Neural cell (in vitro differentiated cells): ENCODE results near the gene CAMK2D. TPM values are rescaled to one million over a fixed set of nuclear protein-coding genes. Genes with fewer than 3 reads are reported as not detected.

Experiments used
- H2AFZ ChIP-seq: fragments of 200-600, 300-800 bp; sonication (generic), shearing (Covaris generic); 2 replicates; pipeline ENCODE4 v1.6.0; 2014; ENCODE audit warnings: low read depth, mild to moderate bottlenecking, antibody characterized with exemption, low read length, moderate library complexity
- H3F3A ChIP-seq: fragments of 200-600 bp; shearing (Covaris generic); 2 replicates; pipeline ENCODE4 v1.6.1; 2016; ENCODE audit warnings: mild to moderate bottlenecking, moderate library complexity, mixed read lengths, antibody characterized with exemption, low read length; ENCODE audit not compliant: insufficient read depth, poor library complexity, severe bottlenecking
- H3K27ac ChIP-seq: fragments of 200-600, 300-800 bp; sonication (generic), shearing (Covaris generic); 2 replicates; pipeline ENCODE4 v1.5.1; 2014; ENCODE audit warnings: mild to moderate bottlenecking, low read length, moderate library complexity
- H3K27me3 ChIP-seq: fragments of 300-800, 200-600 bp; sonication (generic), shearing (Covaris generic); 2 replicates; pipeline ENCODE4 v1.6.0; 2014; ENCODE audit warnings: mild to moderate bottlenecking, low read depth, low read length, moderate library complexity; ENCODE audit not compliant: insufficient read depth
- H3K36me3 ChIP-seq: fragments of 300-800, 200-600 bp; sonication (generic), shearing (Covaris generic); 2 replicates; pipeline ENCODE4 v1.5.1; 2014; ENCODE audit warnings: mild to moderate bottlenecking, antibody characterized with exemption, low read length, moderate library complexity; ENCODE audit not compliant: insufficient read depth
- H3K4me2 ChIP-seq: fragments of 300-800, 200-600 bp; sonication (generic), shearing (Covaris generic); 2 replicates; pipeline ENCODE4 v1.6.0; 2014; ENCODE audit warnings: mild to moderate bottlenecking, low read length
- H3K4me3 ChIP-seq: fragments of 300-800, 200-600 bp; sonication (generic), shearing (Covaris generic); 2 replicates; pipeline ENCODE4 v1.5.1; 2014; ENCODE audit warnings: mild to moderate bottlenecking, low read length, moderate library complexity
- H3K79me2 ChIP-seq: fragments of 200-600 bp; shearing (Covaris generic); replicated peaks from 2 replicates; pipeline ENCODE4 v1.6.0; 2014; ENCODE audit warnings: mild to moderate bottlenecking, low read length, moderate library complexity; ENCODE audit not compliant: insufficient read depth
- H3K9ac ChIP-seq: fragments of 300-800, 200-600 bp; sonication (generic), shearing (Covaris generic); 2 replicates; pipeline ENCODE4 v1.6.1; 2016; ENCODE audit warnings: mild to moderate bottlenecking, low read length, mixed read lengths
- H3K9me2 ChIP-seq: fragments of 200-600 bp; shearing (Covaris generic); 2 replicates; pipeline ENCODE4 v1.6.1; 2016; ENCODE audit warnings: mild to moderate bottlenecking, low read length, mixed read lengths; ENCODE audit not compliant: insufficient read depth
- H3K9me3 ChIP-seq: fragments of 200-600, 300-800 bp; sonication (generic), shearing (Covaris generic); 2 replicates; pipeline ENCODE4 v1.6.1; 2016; ENCODE audit warnings: mild to moderate bottlenecking, mixed run types, low read length, moderate library complexity, mixed read lengths
- H4K20me1 ChIP-seq: fragments of 200-600 bp; shearing (Covaris generic); 2 replicates; pipeline ENCODE4 v1.6.1; 2016; ENCODE audit warnings: mild to moderate bottlenecking, mixed run types; ENCODE audit not compliant: insufficient read depth
- CTCF ChIP-seq: fragments of 450-650 bp; IDR thresholded peaks from 2 replicates; pipeline ENCODE4 v1.5.1; 2014; ENCODE audit warnings: antibody characterized with exemption, mild to moderate bottlenecking, moderate library complexity; ENCODE audit not compliant: poor library complexity, severe bottlenecking
- EP300 ChIP-seq: fragments of 450-650 bp; conservative IDR thresholded peaks from 2 replicates; pipeline ENCODE4 v1.6.1; 2014; ENCODE audit warnings: antibody characterized with exemption, mild to moderate bottlenecking, moderate library complexity; ENCODE audit not compliant: poor library complexity, severe bottlenecking
- EZH2 ChIP-seq: fragments of 200-600, 300-800 bp; shearing (Covaris generic), sonication (generic); IDR thresholded peaks from 2 replicates; pipeline ENCODE4 v1.6.1; 2014; ENCODE audit warnings: antibody characterized with exemption, low read length, borderline replicate concordance, mild to moderate bottlenecking; ENCODE audit not compliant: insufficient read depth, poor library complexity, severe bottlenecking
- MXI1 ChIP-seq: fragments of 450-650 bp; conservative IDR thresholded peaks from 2 replicates; pipeline ENCODE4 v1.6.1; 2014; ENCODE audit warnings: antibody characterized with exemption, mild to moderate bottlenecking; ENCODE audit not compliant: poor library complexity, severe bottlenecking
- POLR2AphosphoS5 ChIP-seq: IDR thresholded peaks from 2 replicates; pipeline ENCODE4 v1.6.1; 2012
- RAD21 ChIP-seq: fragments of 450-650 bp; conservative IDR thresholded peaks from 2 replicates; pipeline ENCODE4 v1.6.1; 2014; ENCODE audit warnings: antibody characterized with exemption, mild to moderate bottlenecking, moderate library complexity
- SMC3 ChIP-seq: fragments of 450-650 bp; conservative IDR thresholded peaks from 2 replicates; pipeline ENCODE4 v1.6.1; 2014; ENCODE audit warnings: antibody characterized with exemption, mild to moderate bottlenecking, moderate library complexity; ENCODE audit not compliant: poor library complexity
- TAF1 ChIP-seq: IDR thresholded peaks from 2 replicates; pipeline ENCODE4 v1.6.1; 2012; ENCODE audit warnings: low read depth
- polyA plus RNA-seq: library from polyadenylated mRNA; depleted of rRNA; stranded (reverse); fragments of >200 nt; gene quantifications from 2 replicates; pipeline ENCODE4 v1.2.3, GENCODE V29; 2014
- TF ChIP-seq, protein P1 (sequence below): IDR thresholded peaks from 2 replicates; pipeline ENCODE4 v1.6.1; 2012; ENCODE audit warnings: borderline replicate concordance

CAMK2D gene
- polyA plus RNA-seq, 1 donor from 2014 or later, result 27.1 TPM

GRCh38 chr4:113603911-113604310, 157.6 kb downstream of the CAMK2D start:
- no peaks in the 10 kb centered on the region for H4K20me1 ChIP-seq
- no peak overlapping the region for H3K9ac ChIP-seq
- no peak overlapping the region for H3K4me2 ChIP-seq
- no peaks in the 10 kb centered on the region for H3K36me3 ChIP-seq
- no peaks in the 10 kb centered on the region for H3F3A ChIP-seq
- no peaks in the 10 kb centered on the region for H3K9me2 ChIP-seq
- H3K27me3 ChIP-seq, result no peaks in the 10 kb centered on the region
- no peak overlapping the region for H3K27ac ChIP-seq
- no peak overlapping the region for H3K4me3 ChIP-seq
- no peak overlapping the region for H2AFZ ChIP-seq
- TF ChIP-seq EP300 (no peak), CTCF (no peak), RAD21 (no peak), POLR2AphosphoS5 (no peak), EZH2 (no peak), SMC3 (no peak), MXI1 (no peak), TAF1 (no peak)
- TF ChIP-seq, protein P1, sequence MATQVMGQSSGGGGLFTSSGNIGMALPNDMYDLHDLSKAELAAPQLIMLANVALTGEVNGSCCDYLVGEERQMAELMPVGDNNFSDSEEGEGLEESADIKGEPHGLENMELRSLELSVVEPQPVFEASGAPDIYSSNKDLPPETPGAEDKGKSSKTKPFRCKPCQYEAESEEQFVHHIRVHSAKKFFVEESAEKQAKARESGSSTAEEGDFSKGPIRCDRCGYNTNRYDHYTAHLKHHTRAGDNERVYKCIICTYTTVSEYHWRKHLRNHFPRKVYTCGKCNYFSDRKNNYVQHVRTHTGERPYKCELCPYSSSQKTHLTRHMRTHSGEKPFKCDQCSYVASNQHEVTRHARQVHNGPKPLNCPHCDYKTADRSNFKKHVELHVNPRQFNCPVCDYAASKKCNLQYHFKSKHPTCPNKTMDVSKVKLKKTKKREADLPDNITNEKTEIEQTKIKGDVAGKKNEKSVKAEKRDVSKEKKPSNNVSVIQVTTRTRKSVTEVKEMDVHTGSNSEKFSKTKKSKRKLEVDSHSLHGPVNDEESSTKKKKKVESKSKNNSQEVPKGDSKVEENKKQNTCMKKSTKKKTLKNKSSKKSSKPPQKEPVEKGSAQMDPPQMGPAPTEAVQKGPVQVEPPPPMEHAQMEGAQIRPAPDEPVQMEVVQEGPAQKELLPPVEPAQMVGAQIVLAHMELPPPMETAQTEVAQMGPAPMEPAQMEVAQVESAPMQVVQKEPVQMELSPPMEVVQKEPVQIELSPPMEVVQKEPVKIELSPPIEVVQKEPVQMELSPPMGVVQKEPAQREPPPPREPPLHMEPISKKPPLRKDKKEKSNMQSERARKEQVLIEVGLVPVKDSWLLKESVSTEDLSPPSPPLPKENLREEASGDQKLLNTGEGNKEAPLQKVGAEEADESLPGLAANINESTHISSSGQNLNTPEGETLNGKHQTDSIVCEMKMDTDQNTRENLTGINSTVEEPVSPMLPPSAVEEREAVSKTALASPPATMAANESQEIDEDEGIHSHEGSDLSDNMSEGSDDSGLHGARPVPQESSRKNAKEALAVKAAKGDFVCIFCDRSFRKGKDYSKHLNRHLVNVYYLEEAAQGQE, result no peak
- H3K79me2 ChIP-seq, result no peaks in the 10 kb centered on the region
- H3K9me3 ChIP-seq, result no peaks in the 10 kb centered on the region

GRCh38 chr4:113602646-113603228, 158.8 kb downstream of the CAMK2D start:
- H3K9me3 ChIP-seq, result no peaks in the 10 kb centered on the region
- TF ChIP-seq EP300, result no peak
- no peak for TF ChIP-seq TAF1
- no peak for TF ChIP-seq EZH2
- TF ChIP-seq, protein P1, result no peak
- TF ChIP-seq POLR2AphosphoS5, result no peak
- TF ChIP-seq SMC3, result no peak
- no peak for TF ChIP-seq RAD21
- no peak for TF ChIP-seq CTCF
- TF ChIP-seq MXI1, result no peak
- H3K9me2 ChIP-seq, result no peaks in the 10 kb centered on the region
- no peaks in the 10 kb centered on the region for H3K79me2 ChIP-seq
- no peaks in the 10 kb centered on the region for H3F3A ChIP-seq
- no peak overlapping the region for H3K4me2 ChIP-seq
- no peaks in the 10 kb centered on the region for H4K20me1 ChIP-seq
- no peaks in the 10 kb centered on the region for H3K27me3 ChIP-seq
- no peak overlapping the region for H3K9ac ChIP-seq
- H3K4me3 ChIP-seq, result no peak overlapping the region
- H3K27ac ChIP-seq, result no peak overlapping the region
- H3K36me3 ChIP-seq, result no peaks in the 10 kb centered on the region
- H2AFZ ChIP-seq, result no peak overlapping the region
